Hindlimb muscle (tissue), 1 donor: ENCODE data around the gene THSD8. TPM values are rescaled to one million over a fixed set of nuclear protein-coding genes. Genes with fewer than 3 reads are reported as not detected.

Experiments
- DNase-seq: peaks from one replicate; pipeline ENCODE4 v3.0.0-alpha.2; 2013
- polyA plus RNA-seq: library from polyadenylated mRNA; unstranded; fragments of 120-200 nt; gene quantifications from one replicate; pipeline ENCODE4 v1.2.1, GENCODE V29; 2013; ENCODE audit not compliant: insufficient read length

Gene THSD8
- polyA plus RNA-seq, 1 donor, result 2.2 TPM

DNA sequence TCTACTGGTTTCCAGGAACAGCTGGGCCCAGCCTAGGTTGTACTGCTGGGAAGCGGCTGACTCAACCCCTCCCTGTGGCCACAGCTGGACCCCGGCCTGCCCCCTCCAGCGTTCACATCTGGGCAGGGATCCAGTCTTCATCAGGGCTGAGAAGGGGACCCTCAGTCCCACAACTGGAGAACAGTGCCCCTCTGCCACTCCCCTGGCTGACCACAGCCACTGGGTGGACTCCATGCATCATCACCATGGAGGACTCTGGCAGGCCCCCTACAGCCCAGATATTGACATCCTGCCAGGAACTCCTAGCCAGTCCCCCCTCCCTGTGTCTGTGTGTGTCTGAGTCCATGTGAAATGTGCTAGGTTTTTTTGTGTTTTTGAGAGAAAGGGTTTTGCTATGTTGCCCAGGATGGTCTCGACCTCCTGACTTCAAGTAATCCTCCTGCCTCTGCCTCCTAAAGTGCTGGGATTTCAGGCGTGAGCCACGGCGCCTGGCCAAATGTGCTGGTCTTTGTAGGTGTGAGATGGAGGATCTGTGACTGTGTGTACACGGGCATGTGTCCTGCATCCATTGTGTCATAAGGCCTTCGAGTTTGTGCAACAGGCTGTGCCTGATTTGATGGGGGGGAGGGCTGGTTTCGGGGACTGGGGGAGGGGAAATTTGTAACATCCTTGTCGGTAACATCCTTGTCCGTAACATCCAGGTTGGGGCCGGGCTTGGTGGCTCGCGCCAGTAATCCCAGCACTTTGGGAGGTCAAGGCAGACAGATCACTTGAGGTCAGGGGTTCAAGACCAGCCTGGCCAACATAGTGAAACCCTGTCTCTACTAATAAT lies 22.5 kb upstream of the THSD8 start:
- peak; percentile 82 for DNase-seq

DNA sequence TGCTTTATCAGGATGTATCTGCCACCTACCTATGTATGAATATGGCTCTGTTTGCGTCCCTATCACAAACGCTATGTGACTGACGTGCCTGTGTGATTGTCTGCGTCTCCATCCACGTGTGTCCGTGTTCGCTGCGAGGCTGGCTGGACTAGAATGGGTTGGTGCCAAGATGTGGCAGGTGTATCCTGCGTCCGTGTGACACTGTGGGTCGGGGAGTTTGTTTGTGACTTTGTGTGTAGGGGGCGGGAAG lies 19.8 kb upstream of the THSD8 start:
- DNase-seq, result no peak

- DNase-seq, result peak; percentile 89
Measured at GRCh38 chr19:12782424-12783290, 19.2 kb upstream of the THSD8 start.

- no peak for DNase-seq
Measured at GRCh38 chr19:12783291-12783848, 18.5 kb upstream of the THSD8 start.

DNA sequence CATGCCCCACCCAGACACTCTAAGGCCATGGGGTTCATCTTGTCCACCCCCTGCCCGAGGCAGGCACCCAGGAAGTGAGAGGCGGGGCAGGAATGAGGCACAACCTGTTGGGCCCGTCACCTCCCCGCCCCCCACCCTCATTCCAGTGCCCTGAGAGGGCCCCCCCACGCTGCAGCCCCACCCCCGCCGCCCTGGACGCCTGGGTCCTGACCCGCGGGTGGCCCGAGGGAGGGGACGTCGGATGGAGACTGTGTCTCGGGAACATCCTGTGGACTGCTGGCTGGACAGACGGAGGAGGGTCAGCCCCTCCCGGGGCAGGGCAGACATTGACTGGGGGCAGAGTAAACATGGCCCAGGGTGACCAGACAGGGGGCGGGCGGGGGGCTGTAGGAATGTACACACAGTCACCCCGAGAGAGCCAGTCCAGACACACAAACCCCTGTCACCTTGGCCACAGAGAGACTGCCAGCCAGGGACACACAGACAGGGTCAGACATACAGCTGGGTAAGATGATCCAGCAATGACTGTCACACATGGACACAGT lies 17.9 kb upstream of the THSD8 start:
- DNase-seq, result no peak

DNA sequence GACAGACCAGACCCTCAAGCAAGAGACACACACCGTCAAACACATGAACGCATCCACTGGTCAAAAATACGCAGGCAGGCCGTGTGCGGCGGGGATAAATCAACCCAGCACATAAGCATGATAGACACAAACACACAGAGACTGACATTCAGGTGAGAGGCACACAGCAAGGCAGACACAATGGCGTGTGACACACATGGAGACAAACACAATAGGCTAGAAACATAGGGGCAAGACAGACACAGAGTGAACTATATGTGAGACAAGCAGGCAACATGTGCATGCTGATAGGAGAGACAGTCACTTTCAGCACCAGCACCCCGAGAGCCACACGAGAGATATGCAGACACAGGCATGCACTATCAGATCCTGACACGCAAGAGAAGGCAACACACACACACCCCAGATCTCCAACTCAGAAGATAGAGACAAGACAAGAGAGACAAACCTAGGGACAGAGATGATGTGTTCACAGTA lies 17.4 kb upstream of the THSD8 start:
- no peak for DNase-seq

- DNase-seq, result no peak
Measured at GRCh38 chr19:12784871-12785430, 16.9 kb upstream of the THSD8 start.

- DNase-seq, result no peak
Measured at GRCh38 chr19:12785431-12786031, 16.3 kb upstream of the THSD8 start.

- DNase-seq, result no peak
Measured at GRCh38 chr19:12786141-12786870, 15.6 kb upstream of the THSD8 start.

GRCh38 chr19:12786952-12787351 lies 14.9 kb upstream of the THSD8 start:
- DNase-seq, result no peak

GRCh38 chr19:12787458-12787857 lies 14.4 kb upstream of the THSD8 start:
- no peak for DNase-seq

- no peak for DNase-seq
Measured at GRCh38 chr19:12788042-12788681, 13.7 kb upstream of the THSD8 start.

- peak; percentile 84 for DNase-seq
Measured at GRCh38 chr19:12788682-12789097, 13.2 kb upstream of the THSD8 start.

GRCh38 chr19:12789098-12789903 lies 12.6 kb upstream of the THSD8 start:
- no peak for DNase-seq

DNA sequence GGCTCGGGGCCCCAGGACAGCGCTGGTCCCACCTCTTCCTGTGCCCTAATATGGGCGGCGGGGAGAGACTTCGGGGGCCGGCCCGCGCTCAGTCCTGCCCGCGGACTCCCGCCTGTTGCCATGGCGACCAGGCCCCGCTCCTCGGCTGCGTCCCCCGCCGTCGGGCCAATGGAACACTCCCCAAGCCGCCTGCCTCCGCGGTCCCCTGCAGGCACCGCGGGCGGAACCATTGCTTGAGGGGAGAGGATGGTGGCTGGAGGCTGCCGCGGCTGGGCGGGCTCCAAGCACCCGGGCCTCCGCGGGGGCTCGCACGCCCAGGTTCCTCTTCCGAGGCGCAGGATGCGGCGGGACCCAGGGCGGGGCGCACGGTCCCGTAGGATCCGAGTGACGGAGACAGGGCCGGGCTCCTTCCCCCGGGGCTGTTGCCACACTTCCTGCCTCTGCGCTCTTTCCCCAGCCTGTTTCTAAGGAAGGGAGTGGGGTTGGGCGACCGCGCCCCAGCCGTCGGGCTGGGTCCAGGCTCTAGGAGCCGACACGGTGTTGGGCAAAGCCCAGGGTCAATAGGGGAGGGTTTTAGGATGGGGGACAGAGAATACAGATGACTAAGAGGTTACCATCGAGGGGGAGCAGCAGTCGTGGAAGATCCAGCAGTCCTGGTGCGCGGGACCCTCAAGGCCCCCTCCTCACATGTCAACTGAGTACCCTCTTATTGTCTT lies 11.8 kb upstream of the THSD8 start:
- peak; percentile 95 for DNase-seq

DNA sequence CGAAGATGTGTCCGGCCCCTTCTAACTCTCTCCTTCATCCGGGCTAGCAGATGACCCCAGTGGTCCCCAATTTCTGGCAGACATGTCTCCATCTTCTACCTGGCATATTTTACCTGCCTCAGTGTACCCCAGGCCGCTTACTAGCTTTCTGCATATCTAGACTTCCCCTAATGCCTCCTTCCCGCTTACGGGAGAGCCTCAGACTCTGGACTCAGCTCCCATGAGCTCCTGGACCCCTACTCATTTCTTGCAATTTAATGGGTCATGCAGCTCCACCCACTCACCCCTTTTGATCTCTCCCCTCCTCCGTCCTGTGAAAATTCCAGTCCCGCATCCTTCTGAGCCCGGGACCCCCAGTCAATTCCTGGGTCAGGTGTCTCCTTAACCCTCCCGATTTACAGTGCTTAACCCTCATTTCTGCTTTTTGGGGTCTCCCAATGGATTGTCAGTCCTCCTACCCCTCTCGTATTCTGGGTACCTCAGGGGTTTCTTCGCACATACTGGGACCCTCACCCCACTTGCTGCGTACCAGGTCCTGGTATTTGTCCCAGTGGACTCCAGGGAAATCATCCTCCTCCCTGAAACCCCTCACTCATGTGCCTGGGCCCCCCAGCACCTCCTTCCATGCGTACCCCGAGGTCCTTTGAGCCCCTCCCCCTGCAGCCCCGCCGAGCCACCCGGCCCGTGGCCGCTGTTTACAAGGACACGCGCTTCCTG lies 11.1 kb upstream of the THSD8 start:
- no peak for DNase-seq

DNA sequence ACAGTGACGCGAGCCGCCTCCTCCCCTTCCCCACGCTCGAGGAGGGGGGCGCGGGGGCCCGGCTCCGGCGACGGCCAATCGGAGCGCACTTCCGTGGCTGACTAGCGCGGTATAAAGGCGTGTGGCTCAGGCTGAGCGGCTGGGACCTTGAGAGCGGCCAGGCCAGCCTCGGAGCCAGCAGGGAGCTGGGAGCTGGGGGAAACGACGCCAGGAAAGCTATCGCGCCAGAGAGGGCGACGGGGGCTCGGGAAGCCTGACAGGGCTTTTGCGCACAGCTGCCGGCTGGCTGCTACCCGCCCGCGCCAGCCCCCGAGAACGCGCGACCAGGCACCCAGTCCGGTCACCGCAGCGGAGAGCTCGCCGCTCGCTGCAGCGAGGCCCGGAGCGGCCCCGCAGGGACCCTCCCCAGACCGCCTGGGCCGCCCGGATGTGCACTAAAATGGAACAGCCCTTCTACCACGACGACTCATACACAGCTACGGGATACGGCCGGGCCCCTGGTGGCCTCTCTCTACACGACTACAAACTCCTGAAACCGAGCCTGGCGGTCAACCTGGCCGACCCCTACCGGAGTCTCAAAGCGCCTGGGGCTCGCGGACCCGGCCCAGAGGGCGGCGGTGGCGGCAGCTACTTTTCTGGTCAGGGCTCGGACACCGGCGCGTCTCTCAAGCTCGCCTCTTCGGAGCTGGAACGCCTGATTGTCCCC lies 10.4 kb upstream of the THSD8 start, which contains the start of gene JUNB:
Gene JUNB (plus strand): TSS at position 142 of the 706 bp plus-strand sequence. CDS start 286 bp downstream, at position 428.
- DNase-seq, result peak; percentile 95
